ENCODE results near the gene FAM163B. TPM values are rescaled to one million over a fixed set of nuclear protein-coding genes. Genes with fewer than 3 reads are reported as not detected.

Gene FAM163B
- total and polyA plus RNA-seq, 2 of the 8 experiments (the other 6 are each of a cell fraction or from before 2014, with no cell fraction given) = 0.63 to 1.0 TPM

DNA sequence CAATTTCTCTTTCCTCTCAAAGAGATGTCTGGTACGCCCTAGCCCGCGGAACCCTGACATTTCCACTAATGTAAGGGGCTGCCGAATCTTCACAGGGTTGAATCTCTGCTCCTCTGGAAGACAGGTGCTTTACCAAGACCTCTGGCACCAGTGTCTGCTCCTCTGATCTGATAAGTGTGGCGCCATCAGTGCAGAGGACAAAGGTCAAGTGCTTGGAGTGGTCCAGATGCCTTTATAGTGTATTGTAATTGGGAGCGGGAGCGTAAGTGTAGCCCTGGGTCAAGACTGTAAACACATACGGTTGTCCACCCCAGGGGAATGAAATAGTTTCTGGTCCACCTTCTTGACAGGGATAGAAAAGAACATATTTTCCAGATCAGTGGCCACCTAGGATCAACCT, 57.0 kb downstream of the FAM163B start:
- Histone ChIP-seq H2BK5ac (ENCODE audit: low read depth, low read length) (no peak overlapping the region), H3K23ac (ENCODE audit: insufficient read length) (no peak overlapping the region), H3K23me2 (ENCODE audit: low read depth, low read length) (no peaks in the 10 kb centered on the region), H4K20me1 (replicated peaks in 1 of 2; ENCODE audit: control insufficient read depth in 1 of 2, insufficient read depth in 2 of 2, low read length in 2 of 2) (peaks cover 0 to 4% of the 10 kb centered on the region in 2 experiments), H3K14ac (ENCODE audit: insufficient read length) (no peak overlapping the region), H3K36me3 (ENCODE audit: control insufficient read depth in 2 of 4, insufficient read depth in 4 of 4, low read length in 3 of 4) (no peaks in the 10 kb centered on the region), H4K5ac (ENCODE audit: insufficient read length, low read depth, low read length) (no peak overlapping the region), H3K4me2 (ENCODE audit: insufficient read depth in 1 of 2, low read depth in 2 of 2, low read length in 2 of 2) (no peak overlapping the region), H2AFZ (ENCODE audit: low read length) (no peak overlapping the region), H2BK20ac (ENCODE audit: low read length) (no peak overlapping the region), H4K8ac (ENCODE audit: extremely low read depth, insufficient read depth, low read length) (no peak overlapping the region), H2BK15ac (ENCODE audit: low read length) (no peak overlapping the region), H2BK120ac (replicated peaks; ENCODE audit: low read depth, low read length) (no peak overlapping the region), H3K27me3 (replicated peaks in 1 of 4; ENCODE audit: control insufficient read depth in 3 of 4, extremely low read depth in 1 of 4, insufficient read depth in 3 of 4, low read length in 3 of 4) (no peaks in the 10 kb centered on the region), H4K91ac (replicated peaks; ENCODE audit: insufficient read length, low read length) (no peak overlapping the region), H3K4ac (replicated peaks; ENCODE audit: insufficient read length, low read depth, low read length) (no peak overlapping the region), H3K9ac (replicated peaks in 1 of 4; ENCODE audit: extremely low read depth in 1 of 4, low read depth in 3 of 4, low read length in 3 of 4) (no peak overlapping the region), H3K9me3 (ENCODE audit: insufficient read depth in 2 of 2, low read depth in 1 of 2, low read length in 1 of 2) (no peaks in the 10 kb centered on the region), H3K56ac (replicated peaks; ENCODE audit: insufficient read length, low read depth, low read length) (no peak overlapping the region), H3K4me1 (replicated peaks in 1 of 4; ENCODE audit: control insufficient read depth in 3 of 4, insufficient read depth in 4 of 4, low read length in 3 of 4) (peaks cover 0 to 5% (median under 1%) of the 10 kb centered on the region in 4 experiments; a peak in 2 of 7 replicates), H2AK5ac (ENCODE audit: low read depth, low read length) (no peak overlapping the region), H3K79me1 (ENCODE audit: low read depth, low read length) (no peaks in the 10 kb centered on the region; the same call in 1 of the 2 replicates), H3K79me2 (ENCODE audit: control insufficient read depth in 1 of 2, insufficient read depth in 2 of 2, low read length in 2 of 2) (no peaks in the 10 kb centered on the region), H3K18ac (ENCODE audit: extremely low read depth, low read length) (no peak overlapping the region), H3K4me3 (ENCODE audit: extremely low read depth in 1 of 4, insufficient read depth in 2 of 4, low read depth in 3 of 4, low read length in 4 of 4) (no peak overlapping the region), H3K27ac (ENCODE audit: low read depth, low read length) (no peak overlapping the region), H2BK12ac (ENCODE audit: low read depth, low read length) (no peak overlapping the region)
- WGBS, 2 experiments (ENCODE audit: extremely low coverage in 1 of 2, insufficient coverage in 1 of 2, insufficient read length in 1 of 2, insufficient replicate concordance in 2 of 2, low coverage in 1 of 2, low lambda C conversion rate in 2 of 2, missing lambda C conversion rate in 1 of 2) = 94% methylated on average over 8 of the region's 8 CpGs; no CpG with 5 or more reads in 1 of the 2 experiments
- TF ChIP-seq TCF12 (IDR thresholded peaks at IDR 0.05; ENCODE audit: low read depth, low read length) = no peak
- no peak for TF ChIP-seq SIRT6 (IDR thresholded peaks at IDR 0.05; ENCODE audit: low read length)
- no peak for TF ChIP-seq BACH1 (IDR thresholded peaks at IDR 0.05; ENCODE audit: low read length)
- TF ChIP-seq, protein P1, sequence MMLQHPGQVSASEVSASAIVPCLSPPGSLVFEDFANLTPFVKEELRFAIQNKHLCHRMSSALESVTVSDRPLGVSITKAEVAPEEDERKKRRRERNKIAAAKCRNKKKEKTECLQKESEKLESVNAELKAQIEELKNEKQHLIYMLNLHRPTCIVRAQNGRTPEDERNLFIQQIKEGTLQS (IDR thresholded peaks at IDR 0.05; ENCODE audit: insufficient read depth, low read depth, low read length) = no peak
- no peak for TF ChIP-seq CHD2 (IDR thresholded peaks at IDR 0.05; ENCODE audit: low read length)
- no peak for TF ChIP-seq RNF2 (IDR thresholded peaks at IDR 0.05; ENCODE audit: borderline replicate concordance, low read depth, low read length, missing control alignments, poor library complexity, severe bottlenecking)
- no peak for TF ChIP-seq KDM1A (IDR thresholded peaks at IDR 0.05; ENCODE audit: borderline replicate concordance, low read length)
- ChIA-PET POLR2A (ENCODE audit: partially characterized antibody) (no interaction called here), CTCF (ENCODE audit: partially characterized antibody) (interaction anchor here (1.2 to 1.5 kb wide), 5 partner anchors 12 to 103 kb away, joined by 3 to 9 read pairs (median 3); partner anchors contain the start of gene ADAMTSL2)
- DNase-seq (ENCODE audit: low read depth in 1 of 2, low spot score in 2 of 2) = no peak
- FAIRE-seq = no peak

Data from H1 (cell line).